NCI-H510A (cell line): ENCODE measurements around the gene KRT6A.
"Not testable (repeated sequence)": the region's sequence is repeated elsewhere in the genome, so short reads cannot be mapped to it uniquely, and the experiment has no call there.

Source experiments
- DNase-seq: peaks from one replicate; lab custom pipeline; 2025; lab: John Stamatoyannopoulos, UW

KRT6A gene

DNA sequence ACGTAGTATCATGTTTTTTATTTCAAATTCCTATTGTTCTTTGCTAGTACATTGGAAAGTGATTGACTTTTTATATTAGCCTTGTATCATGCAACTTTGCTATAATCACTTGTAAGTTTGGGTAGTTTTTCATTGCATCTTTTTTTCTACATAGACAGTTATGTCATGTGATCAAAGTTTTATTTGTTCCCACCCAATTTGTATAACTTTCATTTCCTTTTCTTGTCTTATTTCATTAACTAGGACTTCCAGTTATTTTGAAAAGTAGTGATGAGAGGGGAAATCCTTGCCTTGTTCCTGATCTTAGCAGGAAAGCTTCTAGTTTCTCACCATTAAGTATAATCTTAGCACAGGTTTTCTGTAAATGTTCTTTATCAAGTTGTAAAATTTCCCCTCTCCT lies 9.8 kb upstream of the KRT6A start:
- no peak for DNase-seq

DNA sequence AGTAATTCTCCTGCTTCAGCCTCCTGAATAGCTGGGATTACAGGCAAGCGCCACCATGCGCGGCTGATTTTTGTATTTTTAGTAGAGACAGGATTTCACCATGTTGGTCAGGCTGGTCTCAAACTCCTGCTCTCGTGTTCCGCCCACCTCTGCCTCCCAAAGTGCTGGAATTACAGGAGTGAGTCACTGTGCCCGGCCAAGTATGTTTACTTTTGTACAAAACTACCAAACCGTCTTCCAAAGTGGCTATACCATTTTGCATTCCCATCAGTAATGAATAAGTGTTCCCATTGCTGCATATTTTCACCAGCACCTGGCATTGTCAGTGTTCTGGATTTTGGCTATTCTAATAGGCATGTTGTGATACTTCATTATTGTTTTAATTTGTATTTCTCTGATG lies 8.4 kb upstream of the KRT6A start:
- no peak for DNase-seq

GRCh38 chr12:52500574-52500973 lies 7.5 kb upstream of the KRT6A start:
- not testable (repeated sequence) for DNase-seq

- DNase-seq, result no peak
Observed at GRCh38 chr12:52499806-52500560, 6.9 kb upstream of the KRT6A start.

GRCh38 chr12:52498946-52499345 lies 5.9 kb upstream of the KRT6A start:
- DNase-seq, result no peak

- DNase-seq, result no peak
Observed at GRCh38 chr12:52497975-52498374, 4.9 kb upstream of the KRT6A start.

DNA sequence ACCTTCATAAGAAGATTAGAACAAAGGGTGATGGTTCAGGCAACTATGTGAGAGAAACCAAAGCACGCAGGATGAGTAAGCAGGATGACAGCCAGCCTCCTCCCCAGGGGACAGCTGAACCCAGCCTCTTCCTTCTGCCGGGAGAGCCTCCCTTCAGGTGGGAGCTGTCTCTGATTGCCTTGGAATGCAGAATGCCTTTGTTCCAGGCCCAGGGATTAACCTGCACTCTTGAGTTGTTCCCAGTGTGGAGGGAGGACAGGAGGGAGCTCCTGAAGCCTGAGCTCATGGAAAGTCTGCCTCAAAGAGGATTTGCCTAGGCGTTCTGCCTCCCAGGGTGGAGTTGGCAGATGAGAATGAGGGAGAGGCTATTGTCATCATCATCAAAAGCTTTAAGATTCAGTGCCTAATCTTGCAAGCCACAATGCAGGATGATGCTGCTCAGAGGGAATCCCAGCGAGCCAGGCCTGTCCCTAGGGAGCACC lies 3.6 kb upstream of the KRT6A start:
- DNase-seq, result no peak

GRCh38 chr12:52496054-52496453 lies 3.0 kb upstream of the KRT6A start:
- DNase-seq, result peak; percentile 32

DNA sequence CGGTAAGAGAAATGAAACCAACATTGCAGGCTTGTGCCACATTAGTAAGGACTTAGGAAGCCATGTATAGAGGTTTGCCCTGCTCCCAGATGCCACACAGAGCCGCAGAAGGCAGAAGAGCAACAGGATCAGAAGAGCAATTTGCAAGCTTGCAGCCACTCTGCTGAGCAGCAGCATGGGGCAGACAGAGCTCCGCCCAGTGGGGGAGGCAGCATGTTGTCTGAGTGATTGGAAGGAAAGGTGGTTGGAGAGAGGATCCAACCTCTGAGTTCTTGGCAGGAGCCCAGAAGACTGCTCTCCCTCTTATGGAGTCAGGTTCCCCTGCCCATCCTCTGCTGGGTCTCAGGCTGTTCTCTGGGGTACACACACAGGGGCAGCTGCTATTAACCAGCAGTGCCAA lies 2.3 kb upstream of the KRT6A start:
- DNase-seq, result peak; percentile 64

DNA sequence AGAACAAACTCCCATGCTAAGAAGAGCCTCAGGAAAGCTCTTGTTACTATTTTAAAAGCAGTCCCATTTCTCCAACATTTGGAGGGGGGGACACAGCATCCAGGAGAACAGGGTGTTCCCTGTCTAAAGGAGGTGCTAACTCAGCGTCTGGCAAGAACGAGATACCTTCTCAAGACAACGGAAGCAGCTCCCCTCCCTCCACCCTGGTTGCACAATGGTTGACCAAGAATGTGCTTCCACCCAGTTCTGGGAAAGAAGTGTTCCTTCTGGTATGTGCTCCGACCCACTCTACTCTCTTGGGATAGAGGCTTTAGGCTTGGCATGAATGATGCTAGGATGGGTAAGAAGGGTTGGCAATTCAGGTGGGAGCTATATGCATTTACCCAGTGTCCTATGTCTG lies 1.5 kb upstream of the KRT6A start:
- no peak for DNase-seq

DNA sequence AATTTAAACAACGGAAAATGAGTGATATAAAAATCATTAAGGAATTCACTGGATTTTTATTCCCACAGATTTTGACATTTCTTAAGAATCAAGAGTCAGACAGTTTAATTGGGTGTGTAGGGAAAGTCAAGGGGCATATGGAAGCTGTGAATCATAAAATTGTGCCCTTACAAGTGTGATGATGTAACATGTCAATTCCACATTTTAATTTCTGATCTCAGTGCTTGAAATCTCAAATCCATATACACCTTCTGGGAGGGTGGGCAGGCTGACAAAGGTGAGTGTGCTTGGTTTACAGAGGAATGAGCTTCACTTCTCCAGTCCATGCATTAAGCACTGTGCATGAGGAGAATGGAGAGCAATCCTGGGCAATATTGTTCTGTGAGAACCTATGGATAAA lies 1.0 kb upstream of the KRT6A start:
- no peak for DNase-seq

DNA sequence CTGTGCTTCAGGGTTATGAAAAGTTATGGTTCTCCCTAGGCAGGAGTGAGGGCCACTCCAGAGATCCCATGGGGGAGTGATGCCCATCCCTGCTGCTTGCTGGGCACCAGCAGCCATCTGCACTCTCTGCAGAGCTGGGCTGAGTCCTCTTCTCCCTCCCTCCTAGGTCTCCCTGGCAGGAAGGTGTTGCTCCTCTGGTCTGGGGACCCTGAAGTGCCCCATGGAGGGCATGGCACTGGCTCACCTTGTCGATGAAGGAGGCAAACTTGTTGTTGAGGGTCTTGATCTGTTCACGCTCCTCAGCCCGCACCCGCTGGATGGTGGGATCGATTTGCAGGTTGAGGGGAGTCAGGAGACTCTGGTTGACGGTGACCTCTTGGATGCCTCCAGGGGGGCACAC lies 652 bp downstream of the KRT6A start:
- DNase-seq, result not testable (repeated sequence)

GRCh38 chr12:52491495-52491894 lies 1.6 kb downstream of the KRT6A start:
- DNase-seq, result not testable (repeated sequence)

- no peak for DNase-seq
Observed at GRCh38 chr12:52488736-52489135, 4.3 kb downstream of the KRT6A start.

DNA sequence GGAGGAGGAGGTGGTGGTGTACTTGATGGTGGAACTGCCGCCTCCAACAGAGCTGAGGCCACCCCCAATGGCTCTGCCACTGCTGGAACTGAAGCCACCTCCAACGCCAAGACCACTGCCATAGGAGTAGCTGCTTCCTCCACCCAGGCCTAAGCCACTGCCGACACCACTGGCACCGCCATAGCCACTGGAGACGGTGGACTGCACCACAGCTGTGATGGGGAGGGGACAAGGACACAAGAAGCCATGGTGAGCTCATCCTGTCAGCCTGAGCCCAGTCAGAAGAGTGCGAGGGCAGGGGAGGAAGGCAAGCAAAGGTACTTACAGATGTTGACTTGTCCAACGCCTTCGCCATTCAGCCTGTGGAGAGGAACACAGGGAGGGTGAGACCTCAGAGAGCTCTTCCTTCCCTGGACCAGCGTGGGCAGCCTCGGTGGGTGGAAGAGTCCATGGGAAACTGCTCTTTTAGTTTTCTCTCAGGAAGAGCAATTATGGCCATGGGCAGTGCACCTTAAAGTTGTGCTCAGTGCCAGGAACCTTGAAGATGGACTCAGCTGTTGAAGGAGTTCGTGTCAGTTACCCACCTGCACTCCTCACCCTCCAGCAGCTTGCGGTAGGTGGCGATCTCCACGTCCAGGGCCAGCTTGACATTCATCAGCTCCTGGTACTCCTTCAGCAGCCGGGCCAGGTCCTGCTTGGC lies 5.2 kb downstream of the KRT6A start:
- DNase-seq, result not testable (repeated sequence)

DNA sequence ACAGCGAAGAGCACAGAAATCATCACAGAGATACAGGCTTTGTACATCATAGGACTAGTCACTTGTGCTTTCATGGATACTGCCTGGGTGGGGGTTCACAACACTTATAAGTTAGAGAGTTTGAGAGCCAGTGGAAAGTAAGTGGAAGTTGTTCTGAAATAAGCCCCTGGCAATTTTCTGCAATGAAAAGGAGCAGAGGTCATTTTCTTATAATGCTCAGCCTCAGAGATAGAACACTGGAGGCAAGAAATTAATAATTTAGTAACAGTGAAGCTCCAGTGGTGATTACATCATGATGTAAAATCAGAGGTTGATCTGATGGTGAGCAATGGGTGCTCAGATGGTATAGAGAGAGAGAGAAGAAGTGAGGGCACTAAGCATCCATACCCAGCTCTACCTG lies 5.8 kb downstream of the KRT6A start:
- no peak for DNase-seq

- no peak for DNase-seq
Observed at GRCh38 chr12:52486166-52487105, 6.6 kb downstream of the KRT6A start.

GRCh38 chr12:52480073-52480472 lies 13.0 kb downstream of the KRT6A start:
- DNase-seq, result no peak

DNA sequence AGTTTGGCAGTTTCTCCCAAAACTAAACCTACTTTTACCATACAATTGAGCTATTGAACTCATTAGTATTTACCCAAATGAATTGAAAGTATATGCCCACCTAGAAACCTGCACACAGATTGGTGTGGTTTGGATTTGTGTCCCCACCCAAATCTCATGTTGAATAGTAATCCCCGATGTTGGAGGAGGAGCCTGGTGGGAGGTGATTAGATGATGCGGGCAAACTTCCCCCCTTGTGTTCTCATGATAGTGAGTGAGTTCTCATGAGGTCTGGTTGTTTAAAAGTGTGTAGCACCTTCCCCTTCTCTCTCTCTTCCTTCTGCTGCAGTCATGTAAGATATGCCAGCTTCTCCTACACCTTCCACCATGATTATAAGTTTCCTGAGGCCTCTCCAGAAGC lies 15.4 kb downstream of the KRT6A start:
- no peak for DNase-seq

DNA sequence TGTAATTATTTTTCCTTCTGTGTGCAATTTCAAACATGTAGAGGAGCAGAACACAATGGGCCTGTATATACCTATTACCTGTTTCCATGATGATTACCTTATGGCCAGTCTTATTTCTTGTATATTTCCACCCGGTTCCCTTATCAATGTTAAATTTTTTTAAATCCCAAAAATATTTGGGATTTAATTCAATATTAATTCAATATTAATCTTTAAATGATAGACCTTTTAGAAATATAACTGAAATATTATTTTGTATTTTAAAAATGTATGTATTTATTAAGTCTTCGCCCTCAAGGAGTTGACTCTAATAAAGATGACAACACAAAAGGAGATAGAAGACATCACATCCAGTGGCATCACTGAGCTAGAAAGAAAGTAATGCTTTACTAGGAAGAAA lies 18.8 kb downstream of the KRT6A start:
- no peak for DNase-seq

- DNase-seq, result no peak
Observed at GRCh38 chr12:52473768-52474167, 19.3 kb downstream of the KRT6A start, which contains the start of gene KRT6C. Gene KRT6C (minus strand): TSS chr12:52473805. CDS start chr12:52473737, 68 bp downstream.

- DNase-seq, result no peak
Observed at GRCh38 chr12:52469853-52470252, 23.2 kb downstream of the KRT6A start.
